Measurements from ENCODE around the gene SLC38A2.

The SLC38A2 gene

DNA sequence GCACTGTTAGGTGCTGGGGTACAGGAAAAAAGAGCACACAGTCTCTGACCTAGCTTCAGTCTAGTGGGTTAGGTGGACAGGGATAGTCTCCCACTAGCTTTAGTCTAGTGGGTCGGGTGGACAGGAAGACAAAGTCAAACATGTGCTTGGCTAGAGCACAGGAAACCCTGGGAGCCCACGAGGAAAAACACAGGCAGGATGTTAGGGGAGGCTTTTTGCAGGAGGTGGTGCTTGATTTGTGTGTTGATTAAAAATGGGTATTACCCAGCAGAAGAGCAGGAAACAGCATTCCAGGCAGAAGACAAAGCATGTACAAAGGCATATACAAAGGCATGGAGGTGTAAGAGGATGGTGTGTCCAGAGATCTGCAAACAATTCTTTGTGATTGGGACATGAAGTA lies 23.3 kb downstream of the SLC38A2 start:
- H3K36me3 ChIP-seq (ENCODE audit: insufficient read depth, low read length) = no peaks in the 10 kb centered on the region
- no peak overlapping the region for H3K27ac ChIP-seq (ENCODE audit: low read length)
- ATAC-seq (ENCODE audit: insufficient read depth, low read depth) = no peak; the same call in 2 of the 3 replicates
- no peak overlapping the region for H3K4me2 ChIP-seq (ENCODE audit: insufficient read depth, low read length)
- TF ChIP-seq, protein P1, sequence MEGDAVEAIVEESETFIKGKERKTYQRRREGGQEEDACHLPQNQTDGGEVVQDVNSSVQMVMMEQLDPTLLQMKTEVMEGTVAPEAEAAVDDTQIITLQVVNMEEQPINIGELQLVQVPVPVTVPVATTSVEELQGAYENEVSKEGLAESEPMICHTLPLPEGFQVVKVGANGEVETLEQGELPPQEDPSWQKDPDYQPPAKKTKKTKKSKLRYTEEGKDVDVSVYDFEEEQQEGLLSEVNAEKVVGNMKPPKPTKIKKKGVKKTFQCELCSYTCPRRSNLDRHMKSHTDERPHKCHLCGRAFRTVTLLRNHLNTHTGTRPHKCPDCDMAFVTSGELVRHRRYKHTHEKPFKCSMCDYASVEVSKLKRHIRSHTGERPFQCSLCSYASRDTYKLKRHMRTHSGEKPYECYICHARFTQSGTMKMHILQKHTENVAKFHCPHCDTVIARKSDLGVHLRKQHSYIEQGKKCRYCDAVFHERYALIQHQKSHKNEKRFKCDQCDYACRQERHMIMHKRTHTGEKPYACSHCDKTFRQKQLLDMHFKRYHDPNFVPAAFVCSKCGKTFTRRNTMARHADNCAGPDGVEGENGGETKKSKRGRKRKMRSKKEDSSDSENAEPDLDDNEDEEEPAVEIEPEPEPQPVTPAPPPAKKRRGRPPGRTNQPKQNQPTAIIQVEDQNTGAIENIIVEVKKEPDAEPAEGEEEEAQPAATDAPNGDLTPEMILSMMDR (IDR thresholded peaks at IDR 0.05; ENCODE audit: borderline replicate concordance, extremely low read depth, low read length, poor library complexity, severe bottlenecking) = no peak
- TF ChIP-seq EZH2 (IDR thresholded peaks at IDR 0.05; ENCODE audit: borderline replicate concordance, low read depth, low read length, severe bottlenecking) = no peak
- 0 out of 2 replicates have a peak overlapping the region, but pooled peaks have one; percentile 3 for H2AFZ ChIP-seq (ENCODE audit: low read depth, low read length)
- no peaks in the 10 kb centered on the region for H3K79me2 ChIP-seq (ENCODE audit: insufficient read depth, low read length)
- no peak overlapping the region for H3K4me3 ChIP-seq (ENCODE audit: low read depth in 1 of 2, low read length in 2 of 2)
- H3K9me3 ChIP-seq (ENCODE audit: insufficient read depth, low read length, severe bottlenecking) = no peaks in the 10 kb centered on the region
- no peaks in the 10 kb centered on the region for H3K27me3 ChIP-seq (ENCODE audit: insufficient read depth, low read length, poor library complexity)
- H3K4me1 ChIP-seq (ENCODE audit: insufficient read depth, low read length) = peaks cover 10% of the 10 kb centered on the region
- H4K20me1 ChIP-seq (ENCODE audit: insufficient read depth, low read length) = no peaks in the 10 kb centered on the region
- H3K9ac ChIP-seq (ENCODE audit: low read depth, low read length) = no peak overlapping the region
- no peak for DNase-seq

DNA sequence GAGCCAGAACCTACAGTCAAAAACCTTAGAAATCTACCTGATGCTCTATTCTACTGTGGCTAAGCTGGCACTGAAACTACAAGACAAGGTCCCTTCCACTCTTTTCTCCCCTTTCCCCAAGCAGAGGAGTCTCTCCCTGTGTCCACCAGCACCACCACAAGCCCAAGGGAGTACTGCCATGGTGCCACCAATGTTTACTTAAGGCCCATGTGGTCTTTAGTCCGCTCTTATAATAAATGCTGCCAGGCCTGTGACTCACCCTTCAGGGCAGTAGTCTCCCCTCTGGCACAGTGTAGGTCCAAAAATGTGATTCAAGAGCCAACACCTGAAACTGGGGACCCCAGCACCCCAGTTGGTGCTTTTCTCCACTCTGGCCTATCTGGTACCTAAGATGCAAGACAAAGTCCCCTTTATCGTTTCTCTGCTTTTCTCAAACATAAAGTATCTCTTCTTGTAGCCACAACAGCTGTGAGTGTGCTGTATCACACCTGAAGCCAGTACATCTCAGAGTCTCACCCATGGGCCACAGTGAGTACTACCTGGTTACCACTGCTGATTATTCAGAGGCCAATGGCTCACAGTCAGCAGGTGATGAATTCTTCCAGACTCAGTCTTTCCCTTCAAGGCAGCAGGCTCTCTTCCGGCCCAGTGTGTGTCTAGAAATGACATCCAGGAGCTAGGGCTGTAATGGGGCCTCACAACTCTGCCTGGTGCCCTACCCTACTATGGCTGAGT lies 29.3 kb downstream of the SLC38A2 start:
- H3K9me3 ChIP-seq (ENCODE audit: insufficient read depth, low read length, severe bottlenecking) = no peaks in the 10 kb centered on the region
- no peaks in the 10 kb centered on the region for H3K79me2 ChIP-seq (ENCODE audit: insufficient read depth, low read length)
- DNase-seq (no peak), ATAC-seq (ENCODE audit: insufficient read depth, low read depth) (no peak)
- no peak overlapping the region for H3K4me3 ChIP-seq (ENCODE audit: low read depth in 1 of 2, low read length in 2 of 2)
- no peaks in the 10 kb centered on the region for H3K36me3 ChIP-seq (ENCODE audit: insufficient read depth, low read length)
- H4K20me1 ChIP-seq (ENCODE audit: insufficient read depth, low read length) = no peaks in the 10 kb centered on the region
- H2AFZ ChIP-seq (ENCODE audit: low read depth, low read length) = no peak overlapping the region
- H3K27me3 ChIP-seq (ENCODE audit: insufficient read depth, low read length, poor library complexity) = no peaks in the 10 kb centered on the region
- no peak overlapping the region for H3K27ac ChIP-seq (ENCODE audit: low read length)
- H3K4me1 ChIP-seq (ENCODE audit: insufficient read depth, low read length) = no peaks in the 10 kb centered on the region
- no peak overlapping the region for H3K4me2 ChIP-seq (ENCODE audit: insufficient read depth, low read length)
- H3K9ac ChIP-seq (ENCODE audit: low read depth, low read length) = no peak overlapping the region
- TF ChIP-seq, protein P1 (IDR thresholded peaks at IDR 0.05; ENCODE audit: borderline replicate concordance, extremely low read depth, low read length, poor library complexity, severe bottlenecking) = no peak
- TF ChIP-seq EZH2 (IDR thresholded peaks at IDR 0.05; ENCODE audit: borderline replicate concordance, low read depth, low read length, severe bottlenecking) = no peak

DNA sequence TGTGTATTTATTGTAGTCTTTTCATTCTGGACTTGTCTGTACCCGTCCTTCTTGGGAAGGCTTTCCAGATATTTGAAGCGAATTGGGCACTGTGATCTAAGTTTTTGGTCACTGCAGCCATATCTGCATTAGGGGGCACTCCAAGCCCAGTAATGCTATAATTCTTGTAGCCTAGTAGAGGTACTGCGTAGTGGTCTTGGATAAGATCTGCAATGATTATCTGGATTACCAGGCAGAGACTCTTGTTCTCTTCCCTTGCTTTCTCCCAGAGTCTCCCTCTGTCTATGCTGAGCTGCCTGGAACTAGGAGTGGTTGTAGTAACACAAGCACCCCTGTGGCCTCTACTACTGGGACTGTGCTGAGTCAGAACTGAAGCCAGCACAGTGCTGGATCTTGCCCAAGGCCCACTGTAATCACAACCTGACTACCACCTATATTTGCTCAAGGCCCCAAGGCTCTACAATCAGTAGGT lies 30.0 kb downstream of the SLC38A2 start:
- H3K9ac ChIP-seq (ENCODE audit: low read depth, low read length) = no peak overlapping the region
- ATAC-seq (ENCODE audit: insufficient read depth, low read depth) (peak; percentile 64), DNase-seq (peak; percentile 22)
- H3K27me3 ChIP-seq (ENCODE audit: insufficient read depth, low read length, poor library complexity) = no peaks in the 10 kb centered on the region
- H4K20me1 ChIP-seq (ENCODE audit: insufficient read depth, low read length) = no peaks in the 10 kb centered on the region
- TF ChIP-seq, protein P1 (IDR thresholded peaks at IDR 0.05; ENCODE audit: borderline replicate concordance, extremely low read depth, low read length, poor library complexity, severe bottlenecking) = peak; percentile 65
- no peak for TF ChIP-seq EZH2 (IDR thresholded peaks at IDR 0.05; ENCODE audit: borderline replicate concordance, low read depth, low read length, severe bottlenecking)
- H2AFZ ChIP-seq (ENCODE audit: low read depth, low read length) = no peak overlapping the region
- H3K4me3 ChIP-seq (ENCODE audit: low read depth in 1 of 2, low read length in 2 of 2) = no peak overlapping the region
- no peak overlapping the region for H3K27ac ChIP-seq (ENCODE audit: low read length)
- H3K4me1 ChIP-seq (ENCODE audit: insufficient read depth, low read length) = no peaks in the 10 kb centered on the region
- no peak overlapping the region for H3K4me2 ChIP-seq (ENCODE audit: insufficient read depth, low read length)
- H3K9me3 ChIP-seq (ENCODE audit: insufficient read depth, low read length, severe bottlenecking) = no peaks in the 10 kb centered on the region
- H3K79me2 ChIP-seq (ENCODE audit: insufficient read depth, low read length) = no peaks in the 10 kb centered on the region
- no peaks in the 10 kb centered on the region for H3K36me3 ChIP-seq (ENCODE audit: insufficient read depth, low read length)
